IMR-90 (cell line): ENCODE measurements around the gene QKI. TPM values are rescaled to one million over a fixed set of nuclear protein-coding genes. Genes with fewer than 3 reads are reported as not detected.

Source experiments
- ATAC-seq: fragments of 200-7000 bp; cut with Tn5 transposase; 2 replicates; pipeline ENCODE4 v1.9.1; 2020; ENCODE audit warnings: low read depth, mild to moderate bottlenecking, moderate library complexity
- BruUV-seq: library from RNA; stranded (reverse); fragments of 400-500 nt; replicated peaks from 2 replicates; lab custom pipeline; 2021; lab: Mats Ljungman, UMichigan
- CTCF ChIA-PET: fragments of 300-600 bp; formaldehyde crosslinking; extraction: SDS; loops from one replicate; lab custom pipeline; 2021; ENCODE audit warnings: antibody characterized with exemption; lab: Yijun Ruan, JAX
- POLR2A ChIA-PET: fragments of 300-600 bp; sonication (Branson Sonifier 250); formaldehyde crosslinking; loops from one replicate; lab custom pipeline; 2022; ENCODE audit warnings: antibody characterized with exemption; ENCODE audit not compliant: unreplicated experiment; lab: Charles Lee
- DNase-seq: peaks from one replicate; pipeline ENCODE4 v3.0.0; 2013
- H2AFZ ChIP-seq: replicated peaks from 2 replicates; pipeline ENCODE3; 2013; ENCODE audit warnings: low read length, mild to moderate bottlenecking; ENCODE audit not compliant: poor library complexity
- H2AK5ac ChIP-seq: 2 replicates; pipeline ENCODE4 v1.6.1; 2013; ENCODE audit warnings: low read depth, low read length, inconsistent platforms
- H2AK9ac ChIP-seq: replicated peaks from 2 replicates; pipeline ENCODE3; 2013; ENCODE audit warnings: mild to moderate bottlenecking, low read depth, low read length, moderate library complexity; ENCODE audit not compliant: poor library complexity
- H2BK120ac ChIP-seq: 2 replicates; pipeline ENCODE4 v1.6.1; 2013; ENCODE audit warnings: low read depth, low read length, inconsistent platforms
- H2BK15ac ChIP-seq: 3 replicates; pipeline ENCODE4 v1.6.1; 2013; ENCODE audit warnings: low read depth, low read length, inconsistent platforms
- H2BK20ac ChIP-seq: 2 replicates; pipeline ENCODE4 v1.6.1; 2013; ENCODE audit warnings: low read depth, mild to moderate bottlenecking, inconsistent platforms, low read length, moderate library complexity
- H2BK5ac ChIP-seq: 2 replicates; pipeline ENCODE4 v1.6.1; 2013; ENCODE audit warnings: mild to moderate bottlenecking, low read depth, low read length, inconsistent platforms; ENCODE audit not compliant: poor library complexity, severe bottlenecking
- H3K14ac ChIP-seq: replicated peaks from 2 replicates; pipeline ENCODE4 v1.6.1; 2013; ENCODE audit warnings: low read depth, low read length, inconsistent platforms
- H3K18ac ChIP-seq: 2 replicates; pipeline ENCODE4 v1.6.1; 2013; ENCODE audit warnings: low read depth, low read length, control low read depth
- H3K23ac ChIP-seq: 2 replicates; pipeline ENCODE4 v1.6.1; 2013; ENCODE audit warnings: low read depth, low read length, inconsistent platforms
- H3K27ac ChIP-seq: 2 replicates; pipeline ENCODE4 v1.5.1; 2013; ENCODE audit warnings: mild to moderate bottlenecking, control low read depth, low read length; ENCODE audit not compliant: insufficient read depth
- H3K27me3 ChIP-seq: 2 replicates; pipeline ENCODE4 v1.6.1; 2013; ENCODE audit warnings: low read length; ENCODE audit not compliant: control insufficient read depth, insufficient read depth
- H3K36me3 ChIP-seq: 2 replicates; pipeline ENCODE4 v1.6.1; 2013; ENCODE audit warnings: low read length, mixed read lengths; ENCODE audit not compliant: control insufficient read depth, insufficient read depth
- H3K4ac ChIP-seq: 2 replicates; pipeline ENCODE4 v1.6.1; 2013; ENCODE audit warnings: low read depth, low read length, inconsistent platforms
- H3K4me1 ChIP-seq: 2 replicates; pipeline ENCODE4 v1.6.1; 2013; ENCODE audit warnings: low read length, mixed read lengths; ENCODE audit not compliant: control insufficient read depth, insufficient read depth
- H3K4me2 ChIP-seq: 2 replicates; pipeline ENCODE4 v1.6.1; 2013; ENCODE audit warnings: low read depth, mild to moderate bottlenecking, control low read depth, low read length, moderate library complexity
- H3K4me3 ChIP-seq: 2 replicates; pipeline ENCODE4 v1.5.1; 2013; ENCODE audit warnings: low read depth, mild to moderate bottlenecking, control low read depth, low read length, moderate library complexity; ENCODE audit not compliant: insufficient read depth
- H3K56ac ChIP-seq: 2 replicates; pipeline ENCODE4 v1.6.1; 2013; ENCODE audit warnings: low read length, inconsistent platforms; ENCODE audit not compliant: insufficient read depth; ENCODE audit errors: extremely low read depth
- H3K79me1 ChIP-seq, 2 experiments: 2 replicates each; pipeline ENCODE4 v1.6.1; 2013; ENCODE audit warnings: low read length in 2 of 2, inconsistent platforms in 1 of 2, low read depth in 1 of 2
- H3K9ac ChIP-seq: 2 replicates; pipeline ENCODE4 v1.6.1; 2013; ENCODE audit warnings: low read depth, low read length, control low read depth
- H3K9me1 ChIP-seq: 2 replicates; pipeline ENCODE4 v1.6.1; 2013; ENCODE audit warnings: low read length, inconsistent platforms; ENCODE audit not compliant: insufficient read depth
- H3K9me3 ChIP-seq: 2 replicates; pipeline ENCODE4 v1.6.1; 2013; ENCODE audit warnings: low read length; ENCODE audit not compliant: control insufficient read depth, insufficient read depth
- H4K20me1 ChIP-seq: 2 replicates; pipeline ENCODE4 v1.6.1; 2013; ENCODE audit warnings: low read length, inconsistent platforms; ENCODE audit not compliant: insufficient read depth
- H4K5ac ChIP-seq: 2 replicates; pipeline ENCODE4 v1.6.1; 2013; ENCODE audit warnings: mild to moderate bottlenecking, low read depth, low read length, control low read depth
- H4K8ac ChIP-seq, 2 experiments: 2 replicates each; pipeline ENCODE4 v1.6.1; 2013; ENCODE audit warnings: low read depth in 2 of 2, low read length in 2 of 2, control low read depth in 1 of 2, inconsistent platforms in 1 of 2
- H4K91ac ChIP-seq: 2 replicates; pipeline ENCODE4 v1.6.1; 2013; ENCODE audit warnings: low read depth, low read length, inconsistent platforms; ENCODE audit not compliant: insufficient read depth
- BHLHE40 ChIP-seq: fragments of 150-350 bp; IDR thresholded peaks from 2 replicates; pipeline ENCODE4 v1.6.1; 2016; ENCODE audit warnings: mild to moderate bottlenecking, low read depth, low read length
- CEBPB ChIP-seq: IDR thresholded peaks from 2 replicates; pipeline ENCODE4 v1.6.1; 2012; ENCODE audit warnings: low read depth, low read length, improper control_type of control experiment
- CHD1 ChIP-seq: IDR thresholded peaks from 2 replicates; pipeline ENCODE4 v1.6.1; 2012; ENCODE audit warnings: low read depth, low read length, improper control_type of control experiment
- CTCF ChIP-seq: conservative IDR thresholded peaks from 2 replicates; pipeline ENCODE4 v1.5.1; 2012; ENCODE audit warnings: mild to moderate bottlenecking, low read depth, low read length, improper control_type of control experiment
- ELK1 ChIP-seq: fragments of 150-350 bp; IDR thresholded peaks from 2 replicates; pipeline ENCODE4 v1.6.1; 2016; ENCODE audit warnings: low read depth, mild to moderate bottlenecking, low read length, moderate library complexity, borderline replicate concordance
- FOS ChIP-seq: fragments of 150-350 bp; IDR thresholded peaks from 2 replicates; pipeline ENCODE4 v1.6.1; 2016; ENCODE audit warnings: low read depth, low read length
- MAFK ChIP-seq: IDR thresholded peaks from 2 replicates; pipeline ENCODE4 v1.6.1; 2012; ENCODE audit warnings: low read depth, low read length, improper control_type of control experiment
- MAZ ChIP-seq: IDR thresholded peaks from 2 replicates; pipeline ENCODE4 v1.6.1; 2012; ENCODE audit warnings: low read depth, mild to moderate bottlenecking, low read length, improper control_type of control experiment, moderate library complexity, borderline replicate concordance
- MXI1 ChIP-seq: IDR thresholded peaks from 2 replicates; pipeline ENCODE4 v1.6.1; 2012; ENCODE audit warnings: low read depth, mild to moderate bottlenecking, low read length, moderate library complexity, borderline replicate concordance
- NFE2L2 ChIP-seq: fragments of 150-350 bp; IDR thresholded peaks from 2 replicates; pipeline ENCODE4 v1.6.1; 2016; ENCODE audit warnings: low read depth, mild to moderate bottlenecking, low read length
- POLR2A ChIP-seq: IDR thresholded peaks from 2 replicates; pipeline ENCODE4 v1.6.1; 2012; ENCODE audit warnings: mild to moderate bottlenecking, low read depth, low read length
- RAD21 ChIP-seq: IDR thresholded peaks from 2 replicates; pipeline ENCODE4 v1.6.1; 2012; ENCODE audit warnings: low read length, improper control_type of control experiment
- RCOR1 ChIP-seq: IDR thresholded peaks from 2 replicates; pipeline ENCODE4 v1.6.1; 2012; ENCODE audit warnings: mild to moderate bottlenecking, low read length, improper control_type of control experiment; ENCODE audit not compliant: insufficient replicate concordance
- RFX5 ChIP-seq: IDR thresholded peaks from 2 replicates; pipeline ENCODE4 v1.8.0; 2012; ENCODE audit warnings: low read depth, mild to moderate bottlenecking, low read length, moderate library complexity
- SMC3 ChIP-seq: fragments of 150-350 bp; IDR thresholded peaks from 2 replicates; pipeline ENCODE4 v1.6.1; 2016; ENCODE audit warnings: low read depth, mild to moderate bottlenecking, antibody characterized with exemption, low read length, moderate library complexity
- USF2 ChIP-seq: fragments of 150-350 bp; IDR thresholded peaks from 2 replicates; pipeline ENCODE4 v1.6.1; 2017; ENCODE audit warnings: mild to moderate bottlenecking, antibody characterized with exemption, low read length, low read depth
- WGBS, 2 experiments: methylation state at CpG; one replicate each; pipeline versions ENCODE4 v1.1.5 to v1.1.7; 2013; ENCODE audit warnings: missing lambda C conversion rate in 2 of 2; ENCODE audit not compliant: insufficient read length in 1 of 2; ENCODE audit errors: extremely low coverage in 2 of 2; 5-methylcytosine and 5-hydroxymethylcytosine counted together
- dilution Hi-C: fragments of 300-500 bp; cut with HindIII; formaldehyde crosslinking; loops from one replicate; pipeline ENCODE4 v1.14.3; 2018; ENCODE audit warnings: low sequenced_read_pairs; ENCODE audit not compliant: unreplicated experiment
- in situ Hi-C: fragments of 300-500 bp; cut with MboI; formaldehyde crosslinking; loops from 3 replicates; pipeline ENCODE4 v1.14.3; 2019; ENCODE audit warnings: low sequenced_read_pairs, inconsistent platforms, mixed read lengths
- intact Hi-C: fragments of 100-400 bp; cut with micrococcal nuclease; formaldehyde crosslinking; loops from 2 replicates; pipeline ENCODE4 v1.10.0; 2022
- polyA plus RNA-seq, 3 experiments: library from polyadenylated mRNA; depleted of rRNA; stranded (reverse); fragments of >200 nt; gene quantifications; 2 replicates each; pipeline ENCODE4 v1.2.3, GENCODE V29; 2012; ENCODE audit warnings: low replicate concordance in 1 of 3
- total RNA-seq: library from RNA; depleted of rRNA; stranded (reverse); fragments of >200 nt; gene quantifications from 2 replicates; pipeline ENCODE4 v1.2.3, GENCODE V29; 2012

Gene QKI
- total and polyA plus RNA-seq, 2 of the 4 experiments (the other 2 are of a cell fraction): 112 to 232 TPM

DNA sequence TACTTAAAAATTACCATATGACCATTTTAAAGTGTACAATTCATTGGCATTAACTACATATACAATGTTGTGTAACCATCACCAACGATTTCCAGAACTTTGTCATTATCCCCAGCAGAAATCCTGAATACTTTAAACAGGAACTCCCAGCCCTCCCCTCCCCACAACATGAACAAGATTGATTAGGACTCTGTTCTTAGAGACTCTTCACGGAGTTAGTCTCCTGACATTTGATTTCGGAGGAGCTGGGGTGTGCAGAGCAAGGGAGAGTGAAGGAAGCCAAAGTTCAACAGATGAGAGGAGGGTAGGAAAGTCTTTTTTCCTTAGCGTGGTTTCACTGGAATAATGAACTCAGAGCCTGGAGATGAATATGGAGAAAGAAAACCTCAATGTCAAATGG is 17.2 kb upstream of the QKI start:
- ChIA-PET POLR2A (no interaction called here), CTCF (no interaction called here)
- Histone ChIP-seq H3K4ac (no peak overlapping the region), H4K5ac (no peak overlapping the region), H3K14ac (no peak overlapping the region), H3K4me3 (no peak overlapping the region), H2AFZ (no peak overlapping the region), H2BK20ac (no peak overlapping the region), H4K8ac (no peak overlapping the region), H3K56ac (no peak overlapping the region), H4K20me1 (no peaks in the 10 kb centered on the region), H3K9ac (no peak overlapping the region), H3K4me1 (no peaks in the 10 kb centered on the region), H3K9me1 (no peaks in the 10 kb centered on the region), H4K91ac (no peak overlapping the region), H3K18ac (no peak overlapping the region), H3K27me3 (no peaks in the 10 kb centered on the region), H2BK15ac (no peak overlapping the region), H3K4me2 (no peak overlapping the region), H2BK120ac (no peak overlapping the region), H3K36me3 (no peaks in the 10 kb centered on the region), H3K79me1 (no peaks in the 10 kb centered on the region), H3K27ac (no peak overlapping the region), H2BK5ac (no peak overlapping the region), H2AK5ac (no peak overlapping the region), H3K23ac (no peak overlapping the region), H3K9me3 (no peaks in the 10 kb centered on the region), H2AK9ac (no peak overlapping the region)
- in situ Hi-C loops: no loop called here
- no TSS peak for BruUV-seq
- no peak for TF ChIP-seq USF2
- TF ChIP-seq FOS: no peak
- no peak for TF ChIP-seq NFE2L2
- TF ChIP-seq RFX5: no peak
- no peak for TF ChIP-seq MAFK
- TF ChIP-seq SMC3: no peak
- TF ChIP-seq RCOR1: no peak
- no peak for TF ChIP-seq BHLHE40
- no peak for TF ChIP-seq MAZ
- TF ChIP-seq ELK1: no peak
- TF ChIP-seq CEBPB: no peak
- no peak for TF ChIP-seq CHD1
- TF ChIP-seq MXI1: no peak
- no peak for TF ChIP-seq CTCF
- no peak for TF ChIP-seq POLR2A
- no peak for TF ChIP-seq RAD21
- DNase-seq (no peak), ATAC-seq (no peak)
- intact Hi-C loops: no loop called here
- dilution Hi-C loops: no loop called here
- no CpG with 5 or more reads among the region's 4 CpGs for WGBS, 2 experiments
